HG03575 (cell line): ENCODE results near the gene EP400.

Experiments
- ATAC-seq: cut with Tn5 transposase; IDR thresholded peaks from one replicate; pipeline ENCODE4 v1.9.1; 2021; ENCODE audit not compliant: unreplicated experiment, insufficient number of reproducible peaks, low FRiP score; ENCODE audit errors: extremely low read depth

The EP400 gene

GRCh38 chr12:132116709-132117557 is 167.2 kb downstream of the EP400 start:
- ATAC-seq: no peak

- no peak for ATAC-seq
Measured at GRCh38 chr12:132117558-132117875, 167.8 kb downstream of the EP400 start.

GRCh38 chr12:132118876-132119275 is 169.1 kb downstream of the EP400 start:
- no peak for ATAC-seq

- ATAC-seq: no peak
Measured at GRCh38 chr12:132121283-132121682, 171.5 kb downstream of the EP400 start.

GRCh38 chr12:132123970-132124765 is 174.4 kb downstream of the EP400 start:
- no peak for ATAC-seq

GRCh38 chr12:132124766-132125425 is 175.2 kb downstream of the EP400 start:
- ATAC-seq: no peak

GRCh38 chr12:132125736-132126135 is 176.0 kb downstream of the EP400 start:
- no peak for ATAC-seq

GRCh38 chr12:132127041-132127440 is 177.3 kb downstream of the EP400 start:
- ATAC-seq: no peak

GRCh38 chr12:132129007-132129406 is 179.3 kb downstream of the EP400 start:
- ATAC-seq: no peak

GRCh38 chr12:132130690-132131089 is 180.9 kb downstream of the EP400 start:
- no peak for ATAC-seq
